GM10248 (cell line): ENCODE data around the gene OR52H1.

Source experiments
- CTCF ChIA-PET: fragments of 300-600 bp; sonication (Branson Sonifier 250); formaldehyde crosslinking; extraction: SDS; loops from one replicate; lab custom pipeline; 2021; ENCODE audit warnings: antibody characterized with exemption; lab: Yijun Ruan, JAX
- POLR2A ChIA-PET: fragments of 350-650 bp; sonication (Branson Sonifier 250); formaldehyde crosslinking; extraction: SDS; loops from one replicate; lab custom pipeline; 2020; ENCODE audit warnings: antibody characterized with exemption; lab: Yijun Ruan, JAX
- DNase-seq: peaks from one replicate; pipeline ENCODE4 v3.0.0; 2012; ENCODE audit errors: extremely low spot score
- TF ChIP-seq, protein P1 (sequence below): IDR thresholded peaks from 2 replicates; pipeline ENCODE4 v1.5.1; 2012; ENCODE audit warnings: mild to moderate bottlenecking, low read depth; ENCODE audit errors: extremely low read depth, missing control alignments, control extremely low read depth

OR52H1 gene

DNA sequence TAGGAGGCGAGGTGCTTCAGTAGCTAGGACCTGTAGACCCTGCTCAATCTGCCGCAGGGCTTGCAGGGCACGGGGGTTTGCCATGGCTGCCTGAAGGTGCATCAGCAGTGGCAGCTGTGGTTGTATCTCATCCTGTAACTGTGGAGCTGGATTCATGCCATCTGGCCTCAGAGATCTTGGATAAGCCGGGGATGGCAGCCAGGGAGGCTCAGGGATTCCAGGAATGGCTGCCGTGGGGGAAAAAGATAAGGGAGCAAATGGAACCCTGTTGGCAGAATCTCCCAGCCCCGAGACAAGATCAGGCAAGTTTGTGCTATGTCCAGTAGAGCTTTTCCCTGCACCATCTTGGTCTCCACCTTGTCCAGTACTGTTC lies 40.4 kb downstream of the OR52H1 start:
- ChIA-PET CTCF (interaction anchor here (2.2 kb wide), 1 partner anchor 32 kb away, joined by 6 read pairs; no protein-coding TSS in a partner anchor), POLR2A (no interaction called here)
- TF ChIP-seq, protein P1, sequence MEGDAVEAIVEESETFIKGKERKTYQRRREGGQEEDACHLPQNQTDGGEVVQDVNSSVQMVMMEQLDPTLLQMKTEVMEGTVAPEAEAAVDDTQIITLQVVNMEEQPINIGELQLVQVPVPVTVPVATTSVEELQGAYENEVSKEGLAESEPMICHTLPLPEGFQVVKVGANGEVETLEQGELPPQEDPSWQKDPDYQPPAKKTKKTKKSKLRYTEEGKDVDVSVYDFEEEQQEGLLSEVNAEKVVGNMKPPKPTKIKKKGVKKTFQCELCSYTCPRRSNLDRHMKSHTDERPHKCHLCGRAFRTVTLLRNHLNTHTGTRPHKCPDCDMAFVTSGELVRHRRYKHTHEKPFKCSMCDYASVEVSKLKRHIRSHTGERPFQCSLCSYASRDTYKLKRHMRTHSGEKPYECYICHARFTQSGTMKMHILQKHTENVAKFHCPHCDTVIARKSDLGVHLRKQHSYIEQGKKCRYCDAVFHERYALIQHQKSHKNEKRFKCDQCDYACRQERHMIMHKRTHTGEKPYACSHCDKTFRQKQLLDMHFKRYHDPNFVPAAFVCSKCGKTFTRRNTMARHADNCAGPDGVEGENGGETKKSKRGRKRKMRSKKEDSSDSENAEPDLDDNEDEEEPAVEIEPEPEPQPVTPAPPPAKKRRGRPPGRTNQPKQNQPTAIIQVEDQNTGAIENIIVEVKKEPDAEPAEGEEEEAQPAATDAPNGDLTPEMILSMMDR = no peak
- no peak for DNase-seq

DNA sequence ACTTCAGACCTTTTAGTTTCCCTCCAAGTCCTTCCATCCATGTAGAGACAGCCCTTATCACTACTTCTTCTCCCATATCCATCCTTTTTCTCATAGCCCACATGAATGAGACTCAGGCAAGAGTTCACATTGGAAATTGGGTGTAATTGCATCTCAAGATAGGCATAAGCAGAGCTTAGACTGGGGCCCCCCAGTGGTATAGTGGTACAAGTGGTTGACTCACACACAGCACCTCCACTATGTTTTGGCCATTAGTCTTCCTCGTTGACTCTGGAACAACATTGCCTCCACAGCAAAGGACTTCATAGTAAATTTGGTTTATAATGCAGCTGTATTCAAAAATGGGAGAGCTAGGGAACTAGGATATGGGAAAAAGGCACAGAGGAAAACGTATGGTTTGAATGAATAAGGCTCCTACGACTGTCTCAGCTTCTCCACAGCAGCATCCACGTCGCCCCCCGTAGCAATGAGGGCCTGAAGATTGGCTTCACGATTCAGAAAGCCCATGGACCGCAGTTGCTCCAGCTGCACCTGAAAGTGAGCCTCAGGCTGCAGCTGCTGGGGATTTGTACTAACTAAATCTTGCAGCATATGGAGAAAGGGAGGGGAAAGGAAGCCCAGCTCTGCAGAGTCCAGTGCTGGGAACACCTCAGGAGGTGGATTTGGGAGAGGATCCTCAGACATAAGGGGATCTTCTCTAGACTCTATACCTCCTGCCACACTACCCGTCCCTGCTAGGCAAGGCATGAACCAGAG lies 41.0 kb downstream of the OR52H1 start:
- DNase-seq = no peak
- ChIA-PET CTCF (interaction anchor here (1.2 to 2.2 kb wide), 3 partner anchors 10 to 33 kb away, joined by 3 to 6 read pairs (median 4); no protein-coding TSS in a partner anchor), POLR2A (no interaction called here)
- TF ChIP-seq, protein P1 = no peak

DNA sequence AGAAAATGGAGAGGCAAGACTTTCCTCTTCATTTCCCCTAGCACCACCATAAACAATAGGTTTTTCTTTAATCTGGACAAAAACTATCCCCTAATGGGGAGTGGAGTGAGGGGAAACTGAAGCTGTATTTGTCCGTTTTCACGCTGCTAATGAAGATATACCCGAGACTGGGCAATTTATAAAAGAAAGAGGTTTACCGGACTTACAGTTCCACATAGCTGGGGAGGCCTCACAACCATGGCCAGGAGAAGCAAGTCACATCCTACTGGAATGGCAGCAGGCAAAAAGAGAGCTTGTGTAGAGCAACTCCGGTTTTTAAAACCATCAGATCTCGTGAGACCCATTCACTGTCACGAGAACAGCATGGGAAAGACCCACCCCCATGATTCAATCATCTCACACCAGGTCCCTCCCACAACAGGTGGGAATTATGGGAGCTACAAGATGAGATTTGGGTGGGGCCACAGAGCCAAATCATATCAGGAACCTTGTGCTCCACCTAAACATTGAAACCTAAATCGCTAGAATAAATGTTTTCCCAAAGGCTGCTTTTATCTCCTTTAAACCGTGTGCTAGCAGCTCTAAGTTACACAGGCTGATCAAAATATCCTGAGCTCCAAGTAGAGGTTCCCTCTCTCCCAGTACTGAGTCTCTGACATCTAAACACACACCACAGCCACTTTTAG lies 42.8 kb downstream of the OR52H1 start:
- POLR2A ChIA-PET = no interaction called here
- CTCF ChIA-PET = interaction anchor here (0.9 kb wide), 1 partner anchor 12 kb away, joined by 3 read pairs; no protein-coding TSS in a partner anchor
- DNase-seq = no peak
- TF ChIP-seq, protein P1 = no peak

DNA sequence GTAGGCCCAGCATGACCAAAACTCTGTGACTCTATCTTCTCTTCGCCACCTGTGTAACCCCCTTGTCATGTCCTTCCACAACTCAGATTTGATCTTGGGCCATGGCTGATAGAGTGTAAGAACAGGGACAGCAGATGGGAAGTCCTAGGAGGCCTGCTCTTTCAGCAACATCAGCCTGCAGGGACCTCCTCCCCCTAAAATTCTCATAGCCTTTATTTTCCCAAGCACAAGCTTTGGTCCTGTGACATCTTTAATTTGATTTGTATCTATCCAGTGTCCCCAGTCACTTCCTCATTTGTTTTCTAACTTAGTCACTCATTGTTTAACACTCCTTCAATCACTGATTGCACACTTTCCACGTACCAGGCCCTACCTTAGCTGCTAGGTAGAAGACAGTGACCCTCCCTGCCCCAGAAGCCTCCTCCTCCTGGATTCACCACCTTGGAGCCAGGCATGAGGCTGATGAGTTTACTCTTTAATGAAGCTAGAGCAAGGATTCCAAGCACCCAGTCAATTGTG lies 43.9 kb downstream of the OR52H1 start:
- ChIA-PET POLR2A (no interaction called here), CTCF (interaction anchor here (0.9 kb wide), 1 partner anchor 28 kb away, joined by 4 read pairs; no protein-coding TSS in a partner anchor)
- no peak for DNase-seq
- TF ChIP-seq, protein P1 = no peak

DNA sequence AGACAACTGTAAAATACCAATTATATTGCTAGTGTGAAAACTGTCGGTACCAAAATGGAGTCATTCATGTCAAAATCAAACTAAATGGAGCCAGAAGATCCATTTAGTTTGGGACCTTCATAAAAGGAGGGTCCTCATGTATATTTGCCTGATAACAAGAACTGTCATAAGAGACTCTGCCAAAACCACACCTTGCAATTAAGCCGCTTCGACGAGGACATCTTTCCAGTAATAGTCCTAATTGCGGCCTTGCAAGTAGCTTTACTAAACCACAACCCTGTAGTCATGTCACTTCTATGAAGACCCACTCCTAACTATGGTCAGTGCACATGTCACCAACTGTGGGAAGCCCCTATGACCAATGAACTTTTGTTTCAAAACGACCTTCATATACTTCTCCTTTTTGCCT lies 47.9 kb downstream of the OR52H1 start:
- CTCF ChIA-PET = no interaction called here
- POLR2A ChIA-PET = no interaction called here
- no peak for DNase-seq
- TF ChIP-seq, protein P1 = no peak

DNA sequence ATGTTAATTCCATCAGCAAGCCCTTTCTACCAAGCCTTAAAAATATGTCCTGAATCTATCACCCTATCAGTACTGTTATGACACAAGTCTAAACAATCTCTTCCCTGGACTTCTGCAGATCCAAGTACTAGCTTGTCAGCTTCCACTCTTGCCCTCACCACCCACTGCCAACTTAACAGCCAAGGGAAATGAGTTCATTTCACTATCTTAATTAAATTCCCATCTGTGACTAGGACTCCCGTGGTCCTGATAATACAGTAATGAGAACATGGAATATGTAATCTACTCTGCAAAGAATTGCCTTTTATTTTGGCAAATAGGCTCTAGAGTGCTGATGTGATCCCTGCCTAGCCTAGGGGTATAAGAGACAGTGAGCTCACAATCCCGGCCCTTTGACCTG lies 48.7 kb downstream of the OR52H1 start:
- ChIA-PET CTCF (no interaction called here), POLR2A (no interaction called here)
- TF ChIP-seq, protein P1 = no peak

More for the DNA sequence above, 48.7 kb downstream of the OR52H1 start:
- no peak for DNase-seq
